HG03280 (cell line): ENCODE results near the gene ARHGAP1.

Experiments used
- ATAC-seq: cut with Tn5 transposase; IDR thresholded peaks from one replicate; pipeline ENCODE4 v1.9.1; 2021; ENCODE audit warnings: mild to moderate bottlenecking, moderate library complexity; ENCODE audit not compliant: unreplicated experiment

The ARHGAP1 gene

DNA sequence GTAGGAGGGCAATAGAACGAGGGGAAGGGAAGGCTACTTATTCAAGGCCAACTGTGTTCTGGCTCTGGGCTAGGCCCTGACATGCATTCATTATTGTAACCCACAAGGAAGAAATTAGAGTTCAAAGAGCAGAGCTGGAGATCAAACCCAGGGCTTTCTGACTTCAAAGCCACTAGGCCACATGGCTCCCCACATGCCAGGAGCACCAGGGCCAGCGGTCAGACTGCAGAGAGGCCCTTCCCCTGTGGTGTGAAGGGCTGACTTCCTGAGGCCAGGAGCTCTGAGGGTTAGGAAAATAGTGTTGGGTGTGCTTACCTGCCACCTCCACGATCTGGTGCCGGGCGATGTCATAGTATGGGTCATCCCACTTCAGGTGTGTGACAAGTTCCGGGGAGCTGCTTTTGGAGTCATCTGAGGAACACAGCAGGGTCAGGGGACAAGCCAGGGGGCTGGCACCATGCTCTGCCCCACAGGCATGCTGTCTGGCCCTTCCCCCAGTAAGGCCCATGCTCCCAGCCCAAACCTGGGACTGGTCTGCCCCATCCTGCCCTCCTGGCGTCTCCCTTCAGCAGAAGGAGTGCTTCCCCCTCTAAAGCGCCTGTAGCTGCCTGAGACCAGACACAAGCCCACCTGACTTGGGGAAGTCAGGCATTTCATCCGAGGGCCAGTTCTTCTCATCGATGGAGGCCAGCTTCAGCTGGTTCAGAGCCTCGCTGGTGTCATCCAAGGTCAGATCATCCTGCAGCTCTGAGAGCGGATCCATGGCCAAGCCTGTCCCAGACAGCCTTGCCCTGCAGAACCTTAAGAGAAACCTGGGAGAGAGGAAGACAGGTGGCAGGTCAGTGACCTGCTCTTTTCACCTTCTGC is 4.8 kb downstream of the ARHGAP1 start:
- no peak for ATAC-seq

DNA sequence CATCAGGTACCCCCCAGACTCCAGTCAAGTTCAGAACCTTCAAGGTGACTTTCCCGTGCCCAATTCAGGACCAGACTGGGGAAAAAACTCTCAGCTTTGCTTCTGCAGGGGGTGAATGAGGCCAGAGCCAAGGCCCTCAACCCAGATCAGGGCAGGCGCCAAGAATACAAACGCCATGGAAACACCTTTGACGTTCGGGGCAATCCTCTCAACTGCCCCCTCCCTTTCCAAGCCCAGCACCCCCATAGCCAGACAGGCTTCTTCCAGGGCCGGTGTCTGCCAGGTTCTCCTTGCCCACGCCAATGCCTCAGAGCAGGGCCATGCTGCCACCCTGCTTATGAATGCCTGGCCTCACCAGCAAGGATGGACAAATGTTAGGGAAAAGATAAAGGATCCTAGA is 5.8 kb downstream of the ARHGAP1 start:
- no peak for ATAC-seq

DNA sequence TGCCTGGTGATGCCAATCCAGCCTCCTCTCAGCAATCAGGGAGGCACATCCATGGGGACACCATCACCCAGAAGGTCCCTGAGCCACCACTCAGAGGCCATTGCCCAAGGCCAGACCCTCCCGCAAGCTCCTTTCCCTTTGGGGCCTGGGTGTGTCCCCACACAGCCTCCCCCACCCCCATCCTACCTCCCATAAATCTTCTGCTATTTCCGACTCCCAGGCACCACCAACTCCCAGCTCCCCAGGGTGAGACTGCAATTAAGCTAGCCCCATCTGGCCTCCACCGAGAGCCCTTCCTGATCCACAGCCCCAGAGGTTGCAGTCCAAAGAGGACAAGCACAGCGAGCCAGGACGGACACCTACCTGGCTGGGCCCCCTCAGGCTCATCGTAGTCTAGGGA is 6.3 kb downstream of the ARHGAP1 start:
- ATAC-seq = no peak

DNA sequence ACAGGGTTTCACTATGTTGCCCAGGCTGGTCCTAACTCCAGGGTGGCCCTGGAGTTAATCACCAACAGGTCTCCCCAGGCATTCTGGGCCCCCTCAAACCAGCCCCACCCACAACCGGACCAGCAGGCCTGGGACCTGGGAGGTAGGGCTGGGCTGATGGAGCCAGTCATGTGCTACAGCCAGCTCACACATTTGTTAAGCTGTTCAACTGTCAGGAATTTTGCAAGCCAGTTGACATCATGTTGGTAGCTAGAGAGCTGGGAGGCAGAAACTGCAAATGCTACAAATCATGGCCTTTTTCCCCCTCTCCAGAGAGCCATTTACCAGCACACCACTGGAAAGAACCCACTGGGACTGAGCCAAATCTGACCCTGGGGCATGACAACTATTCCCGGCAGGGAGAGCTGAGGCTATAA is 6.8 kb downstream of the ARHGAP1 start:
- ATAC-seq = no peak

DNA sequence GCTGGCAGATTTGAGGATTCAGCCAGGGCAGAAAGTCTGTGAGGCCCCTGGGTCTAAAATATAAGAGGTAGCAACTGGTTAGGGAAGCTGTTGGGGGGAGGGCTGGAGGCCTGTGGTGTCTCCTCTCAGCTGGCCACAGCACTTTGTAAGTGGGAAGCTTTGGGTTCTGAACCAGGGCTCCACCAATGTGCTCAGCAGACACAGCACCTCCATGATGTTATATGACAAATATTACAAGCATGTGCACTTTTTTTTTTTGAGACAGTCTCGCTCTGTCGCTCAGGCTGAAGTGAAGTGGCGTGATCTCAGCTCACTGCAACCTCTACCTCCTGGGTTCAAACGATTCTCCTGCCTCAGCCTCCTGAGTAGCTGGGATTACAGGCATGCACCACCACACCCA is 8.0 kb downstream of the ARHGAP1 start:
- ATAC-seq = no peak

DNA sequence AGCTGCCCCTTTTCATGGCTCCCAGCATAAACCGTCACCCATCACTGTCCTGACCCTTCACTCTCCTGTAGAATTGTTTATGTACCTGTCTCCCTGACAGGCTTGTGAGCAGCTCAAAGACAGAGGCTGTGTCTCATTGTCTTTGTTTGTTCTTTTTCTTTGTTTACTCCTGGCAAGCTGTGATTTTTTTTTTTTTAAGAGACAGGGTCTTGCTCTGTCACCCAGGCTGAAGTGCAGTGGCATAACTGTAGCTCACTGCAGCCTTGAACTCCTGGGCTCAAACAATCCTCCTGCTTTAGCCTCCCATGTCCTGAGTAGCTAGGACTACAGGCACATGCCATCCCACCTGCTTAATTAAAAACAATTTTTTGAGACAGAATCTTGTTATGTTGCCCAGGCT is 9.7 kb downstream of the ARHGAP1 start:
- ATAC-seq = no peak

DNA sequence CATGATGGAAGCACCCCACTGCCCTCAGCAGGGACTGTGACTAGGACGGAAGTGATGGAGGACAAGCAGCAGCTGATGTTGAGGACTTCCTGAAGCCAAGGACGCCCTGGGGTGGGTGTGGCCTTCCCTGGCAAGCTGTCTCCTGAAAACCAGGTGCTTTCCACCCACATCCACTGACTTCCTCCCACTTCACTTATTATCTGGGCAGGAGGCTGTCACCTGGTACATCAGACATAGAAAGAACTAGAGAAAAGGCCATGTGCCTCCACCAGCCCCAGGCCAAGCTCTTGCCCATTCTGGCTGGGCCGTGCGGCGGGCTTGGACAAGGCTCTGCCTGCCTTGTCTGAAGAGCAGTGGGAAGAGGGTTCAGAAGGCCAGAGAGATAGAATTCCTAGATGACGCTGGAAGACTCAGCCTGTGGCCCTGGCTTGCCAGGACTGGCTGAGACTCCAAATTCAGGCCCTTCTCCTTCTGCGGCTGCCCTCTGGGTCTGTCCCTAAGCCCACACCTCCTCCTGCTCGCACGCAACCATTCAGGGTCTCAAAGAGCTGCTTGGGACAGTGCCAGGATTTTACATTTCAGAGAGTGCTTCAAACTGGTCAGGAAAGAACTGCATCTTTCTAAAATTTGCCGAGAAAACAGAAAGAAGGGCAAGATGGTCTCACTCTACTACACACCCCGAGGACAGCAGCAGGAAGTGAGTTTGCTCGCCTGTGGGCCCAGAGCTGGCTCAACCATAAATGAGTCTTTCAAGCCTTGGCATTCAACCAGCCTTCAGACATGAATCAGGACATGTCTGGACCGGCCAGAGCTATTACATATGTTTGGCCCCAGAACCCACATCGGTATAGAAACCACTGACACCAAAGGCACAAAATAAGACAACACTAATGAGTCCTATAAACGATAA is 13.3 kb downstream of the ARHGAP1 start:
- ATAC-seq = no peak

DNA sequence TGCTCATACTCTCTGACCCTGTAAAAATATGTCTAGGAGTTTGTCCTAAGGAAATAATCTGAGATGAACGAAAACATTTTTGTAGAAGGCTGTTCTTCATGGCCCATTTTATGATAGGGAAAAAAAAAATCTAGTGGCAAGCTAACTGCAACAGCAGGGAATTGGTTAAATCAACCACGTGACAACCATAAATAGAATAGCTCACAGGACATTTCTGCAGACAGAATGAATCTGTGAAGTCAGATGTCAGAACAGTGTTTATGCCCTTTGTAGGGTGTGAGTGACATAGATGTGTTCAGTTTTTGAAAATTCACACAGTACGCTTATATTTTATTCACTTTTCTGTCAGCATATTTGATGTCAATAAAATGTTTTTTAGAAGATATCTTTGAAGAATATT is 16.1 kb downstream of the ARHGAP1 start:
- ATAC-seq = no peak

DNA sequence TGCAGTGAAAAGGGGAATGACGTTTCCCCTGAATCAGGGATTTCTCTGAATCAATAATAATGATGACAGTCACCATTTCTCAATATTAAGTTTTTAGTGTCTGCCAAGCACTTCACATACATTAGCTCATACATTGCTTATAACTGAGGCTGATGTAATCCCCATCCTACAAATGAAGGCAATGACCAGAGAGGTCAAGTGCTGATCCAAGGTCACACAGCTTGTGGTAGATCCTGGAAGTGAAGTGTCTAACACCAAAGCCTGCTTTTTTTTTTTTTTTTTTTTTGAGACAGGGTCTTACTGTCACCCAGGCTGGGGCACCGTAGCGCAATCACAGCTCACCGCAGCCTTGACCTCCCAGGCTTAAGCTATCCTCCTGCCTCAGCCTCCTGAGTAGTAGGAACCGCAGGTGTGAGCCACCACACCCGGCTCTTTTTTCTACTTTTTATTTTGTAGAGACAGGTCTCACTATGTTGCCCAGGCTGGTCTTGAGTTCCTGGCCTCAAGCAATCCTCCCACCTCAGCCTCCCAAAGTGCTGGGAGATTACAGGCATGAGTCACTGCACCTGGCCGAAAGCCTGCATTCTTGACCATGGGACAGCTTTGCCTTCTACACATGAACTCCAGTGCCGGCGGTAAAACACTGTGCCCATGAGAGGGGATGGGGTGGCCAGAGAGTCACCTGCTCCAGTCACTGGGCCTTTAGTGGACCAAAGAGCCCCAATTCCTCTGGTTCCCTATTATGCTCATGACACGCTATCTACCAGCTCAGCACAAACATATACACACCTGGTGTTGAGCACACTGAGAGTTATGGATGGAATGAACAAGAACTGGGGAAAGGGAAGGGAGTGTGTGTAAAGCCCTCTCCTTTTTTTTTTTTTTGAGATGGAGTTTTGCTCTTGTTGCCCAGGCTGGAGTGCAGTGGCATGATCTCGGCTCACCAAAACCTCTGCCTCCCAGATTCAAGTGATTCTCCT is 17.4 kb downstream of the ARHGAP1 start:
- no peak for ATAC-seq

DNA sequence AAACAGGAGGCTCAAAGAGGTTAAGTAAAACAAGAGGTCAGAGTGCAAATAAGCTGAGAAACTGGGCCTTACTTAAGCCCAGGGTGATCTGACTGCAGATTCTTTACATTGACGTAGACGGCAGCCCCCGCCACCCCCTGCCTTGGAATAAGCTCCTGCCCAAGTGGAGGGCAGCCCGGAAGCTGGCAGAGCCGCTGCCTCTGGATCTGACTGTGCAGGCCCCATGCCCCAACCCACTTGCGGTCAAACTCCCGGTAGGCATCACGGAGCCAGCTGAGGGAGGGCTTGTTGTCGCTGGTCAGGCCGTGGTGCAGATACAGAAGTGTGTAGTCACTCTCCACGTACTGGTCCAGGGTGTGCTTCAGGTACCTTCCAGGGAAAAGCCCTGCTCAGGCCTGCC is 18.6 kb downstream of the ARHGAP1 start:
- no peak for ATAC-seq

DNA sequence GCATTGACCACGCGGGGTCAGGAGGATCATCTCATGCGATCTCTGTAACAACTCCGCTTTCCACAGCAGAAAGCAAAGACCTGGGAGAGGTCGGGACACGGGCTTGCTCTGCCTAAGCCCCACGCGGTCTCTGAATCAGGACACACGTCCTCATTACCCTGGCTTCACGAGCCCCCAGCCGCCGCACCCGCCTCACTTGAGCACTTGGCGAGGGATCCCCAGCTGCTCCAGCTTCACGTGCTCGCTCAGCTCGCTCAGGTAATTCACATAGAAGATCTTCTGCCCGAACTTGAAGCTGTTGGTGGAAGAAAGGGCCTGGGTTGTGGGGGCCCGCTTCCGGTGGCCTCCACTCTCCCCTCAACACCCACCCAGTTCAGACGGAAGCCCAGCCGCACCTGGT is 19.6 kb downstream of the ARHGAP1 start:
- ATAC-seq = no peak

DNA sequence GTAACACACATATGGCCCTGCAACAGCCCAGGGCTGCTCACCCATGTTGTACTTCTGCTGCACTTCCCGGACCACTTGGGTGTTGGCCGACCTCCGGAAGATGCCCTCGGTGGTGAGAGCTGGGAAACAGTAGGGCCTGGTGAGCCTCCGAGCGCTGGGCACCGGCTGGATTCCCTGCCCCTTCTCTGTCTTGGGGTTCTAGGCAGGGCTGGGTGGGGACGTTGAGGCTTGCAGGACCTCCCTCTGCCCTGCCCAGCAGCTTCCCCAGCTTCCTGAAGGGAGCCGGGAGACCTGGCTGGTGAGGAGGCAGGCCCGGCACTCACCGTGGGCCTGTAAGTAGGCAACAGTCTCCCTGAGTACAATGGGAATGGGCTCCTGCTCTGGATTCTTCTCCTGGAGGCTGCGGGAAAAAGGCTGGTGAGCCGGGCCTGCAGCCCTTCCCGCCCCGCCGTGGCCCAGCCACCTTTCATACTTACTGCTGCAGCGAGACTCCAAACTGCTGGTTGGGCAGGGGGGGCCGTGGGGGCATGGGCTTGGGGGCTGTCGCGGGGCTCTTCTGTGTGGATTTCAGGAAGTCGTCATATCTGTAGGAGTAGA is 20.2 kb downstream of the ARHGAP1 start:
- ATAC-seq = no peak

DNA sequence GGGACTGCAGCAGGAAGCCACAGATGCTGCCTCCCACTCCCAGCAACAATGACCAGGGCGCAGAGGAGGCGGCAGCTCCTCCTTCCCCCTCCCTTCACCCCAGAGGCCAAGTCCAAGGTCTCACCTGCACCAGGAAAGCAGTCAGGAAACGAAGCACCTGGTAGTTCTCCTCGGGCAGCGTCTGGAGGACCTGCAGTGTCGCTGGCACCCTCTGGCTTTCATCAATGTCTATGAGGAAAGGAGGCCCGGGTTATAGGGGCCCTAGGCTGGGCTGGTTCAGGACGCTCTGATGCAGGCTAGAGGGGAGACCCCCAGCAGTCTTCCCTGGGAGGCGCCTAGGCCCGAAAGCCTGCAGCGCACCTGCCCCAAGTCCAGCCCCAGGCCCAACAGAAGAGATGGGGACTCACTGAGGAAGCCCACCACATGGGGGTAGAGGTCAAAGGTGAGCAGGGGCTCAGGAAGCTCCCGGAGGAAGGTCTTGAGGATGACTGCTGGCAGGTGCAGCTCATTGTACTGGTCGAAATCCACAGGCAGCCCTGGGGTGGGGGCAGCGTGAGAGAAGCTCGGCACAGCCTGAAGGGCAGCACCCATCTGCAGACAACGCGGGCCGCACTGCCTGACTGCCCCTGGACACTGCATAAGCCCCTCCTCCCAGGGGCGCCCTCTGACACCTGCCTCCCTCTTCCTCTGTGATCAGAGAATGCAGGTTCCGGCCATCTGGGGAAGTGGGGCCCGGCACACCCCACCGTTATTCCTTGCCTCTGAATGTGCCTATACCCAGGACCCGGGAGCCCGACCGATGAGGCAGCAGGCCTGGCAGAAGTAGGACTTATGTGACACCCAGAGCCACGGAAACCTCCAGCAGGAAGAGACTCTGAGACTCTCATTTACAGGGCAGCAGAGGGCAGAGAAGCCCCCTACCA is 20.9 kb downstream of the ARHGAP1 start:
- no peak for ATAC-seq

DNA sequence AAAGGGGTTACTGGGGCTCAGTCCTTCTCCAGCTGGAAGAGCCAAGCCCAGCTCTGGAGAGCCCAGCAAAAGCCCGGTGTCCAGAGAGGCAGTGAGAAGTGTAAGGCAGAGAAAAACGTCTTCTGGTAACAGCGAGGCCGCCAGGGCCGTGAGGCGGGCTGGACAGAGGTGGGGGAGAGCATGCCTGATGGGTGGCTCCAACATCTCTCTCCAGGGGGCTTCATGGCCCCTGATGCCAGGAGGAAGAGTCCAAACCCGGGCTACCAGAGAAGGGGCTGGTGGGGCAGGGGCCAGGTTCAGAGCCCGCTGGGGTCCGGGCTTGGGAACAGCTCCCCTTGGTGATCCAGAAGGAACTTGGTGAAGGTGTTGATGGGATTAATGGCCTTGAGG is 21.7 kb downstream of the ARHGAP1 start:
- ATAC-seq = no peak

DNA sequence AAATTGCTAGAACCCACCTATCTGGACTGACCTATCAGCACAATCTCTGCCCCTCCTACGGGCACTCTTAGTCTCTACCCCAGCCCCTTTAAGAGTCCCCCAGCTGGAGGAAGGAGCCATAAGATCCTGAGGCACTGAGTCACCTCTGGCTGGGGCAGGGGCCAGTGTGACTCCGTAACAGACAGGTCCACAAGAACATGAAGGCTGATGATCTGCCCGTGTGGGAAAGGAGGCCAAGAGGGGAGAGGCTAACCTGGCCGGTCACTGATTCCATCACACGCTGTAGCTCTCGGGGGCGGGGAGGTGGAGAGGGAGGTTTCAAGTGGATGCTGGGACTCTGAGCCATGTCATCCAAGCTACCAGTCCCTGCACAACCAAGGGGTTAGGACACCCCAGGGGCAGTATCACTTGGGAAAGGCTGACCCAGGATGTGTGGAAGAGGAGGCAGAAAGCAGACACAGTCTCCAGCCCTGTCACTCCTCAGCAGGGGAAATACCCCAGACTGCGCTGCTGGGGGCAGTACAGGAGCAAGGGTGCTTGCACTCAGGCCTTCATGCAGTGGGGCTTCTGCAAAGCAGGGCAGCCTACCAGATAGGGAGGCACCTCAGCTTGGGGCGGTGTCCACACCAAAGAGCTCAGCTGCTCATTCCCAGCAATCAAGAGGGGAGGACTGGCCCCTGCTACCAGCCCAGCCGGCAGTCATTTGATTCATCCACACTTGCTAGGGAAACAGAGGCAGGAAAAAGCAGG is 22.3 kb downstream of the ARHGAP1 start:
- no peak for ATAC-seq

DNA sequence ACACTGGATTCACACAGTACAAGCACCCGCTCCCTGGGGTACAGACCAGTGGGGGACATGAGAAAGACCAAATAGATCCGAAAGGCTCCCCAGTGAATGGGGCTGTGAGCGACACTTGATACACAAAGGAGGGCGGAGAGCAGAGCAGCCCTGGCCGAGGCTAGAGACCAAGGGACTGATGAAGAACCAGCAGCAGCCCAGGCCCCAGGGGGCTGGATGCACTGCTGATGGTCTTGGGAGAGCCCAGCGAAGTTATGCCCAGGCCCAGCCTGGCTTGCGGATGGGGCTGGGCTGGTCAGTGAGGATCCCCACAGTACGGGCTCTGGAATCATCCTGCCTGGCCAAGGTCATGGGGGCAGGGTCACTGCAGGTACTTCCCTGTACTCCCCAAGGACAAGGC is 23.2 kb downstream of the ARHGAP1 start:
- no peak for ATAC-seq

DNA sequence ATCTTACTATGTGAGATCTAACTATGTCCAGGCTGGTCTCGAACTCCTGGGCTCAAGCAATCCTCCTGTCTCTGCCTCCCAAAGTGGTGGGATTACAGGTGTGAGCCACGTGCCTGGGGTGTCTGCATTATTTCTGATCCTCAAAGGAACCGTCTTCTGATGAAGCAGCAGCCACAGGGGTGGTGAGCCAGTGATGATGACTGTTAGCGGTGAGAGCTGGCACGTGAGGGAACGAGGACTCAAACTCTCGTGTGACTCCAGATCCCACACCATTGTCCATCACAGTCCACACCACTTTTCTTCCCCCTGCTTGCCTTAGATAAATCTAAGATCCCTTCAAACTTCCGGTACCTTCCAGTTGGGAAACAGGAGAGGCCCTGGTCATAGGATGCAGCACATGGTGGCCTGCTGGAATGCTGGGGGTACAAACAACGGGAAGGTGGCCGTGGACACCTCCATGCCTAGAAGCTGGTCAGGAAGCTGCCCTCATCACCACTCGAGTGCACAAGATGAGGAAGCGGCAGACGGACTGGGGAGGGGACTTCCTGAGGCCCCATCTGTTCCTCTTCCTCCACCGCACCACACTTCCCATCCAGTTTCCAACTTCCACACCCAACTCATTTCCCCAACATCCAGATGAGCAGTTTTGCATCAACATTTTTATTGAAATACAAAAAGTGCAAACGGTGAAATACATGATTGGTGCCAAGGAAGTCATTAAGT is 23.8 kb downstream of the ARHGAP1 start:
- ATAC-seq = no peak

DNA sequence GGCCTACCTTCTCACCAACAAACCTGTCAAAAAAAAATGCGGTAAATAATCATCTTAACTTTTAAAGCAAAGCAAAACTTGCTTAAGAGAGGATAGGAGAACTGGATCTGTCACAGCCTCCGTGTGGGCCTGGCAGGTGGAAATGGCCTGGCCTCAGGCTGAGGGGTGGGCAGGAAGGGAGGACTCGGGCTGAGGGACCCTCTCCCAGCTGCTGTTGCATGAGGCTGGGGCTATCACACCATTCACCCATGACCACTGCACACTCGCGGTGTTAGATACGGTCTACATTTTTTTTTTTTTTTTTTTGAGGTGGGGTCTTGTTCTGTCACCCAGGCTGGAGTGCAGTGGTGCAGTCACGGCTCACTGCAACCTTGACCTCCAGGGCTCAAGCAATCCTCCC is 24.5 kb downstream of the ARHGAP1 start:
- ATAC-seq = no peak
